ENCODE data around the gene LARP4B. TPM values are rescaled to one million over a fixed set of nuclear protein-coding genes. Genes with fewer than 3 reads are reported as not detected.

Gene LARP4B
- polyA plus RNA-seq, 4 donors: 12.4 to 52.6 (median 21.2) TPM

DNA sequence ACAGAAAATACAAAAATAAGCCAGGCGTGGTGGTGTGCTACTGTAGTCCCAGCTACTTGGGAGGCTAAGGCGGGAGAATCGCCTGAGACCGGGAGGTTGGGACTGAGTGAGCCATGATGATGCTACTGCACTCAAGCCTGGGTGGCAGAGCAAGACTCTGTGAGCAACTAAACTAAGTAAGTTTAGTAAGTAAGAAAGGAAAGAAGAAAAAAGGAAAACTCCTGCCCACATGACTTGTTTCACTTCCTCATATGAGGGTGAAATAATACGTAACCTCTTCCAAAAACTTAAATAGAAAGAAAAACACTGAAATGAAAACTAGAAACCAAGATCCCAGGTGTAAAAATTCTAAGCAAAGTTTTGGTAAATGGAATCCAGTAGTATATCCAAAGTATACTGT lies 79.6 kb downstream of the LARP4B start:
- H3K27ac ChIP-seq (ENCODE audit: low read depth in 1 of 3, low read length in 2 of 3): no peak overlapping the region
- FAIRE-seq: no peak
- no peaks in the 10 kb centered on the region for H3K27me3 ChIP-seq (ENCODE audit: control insufficient read depth in 3 of 3, insufficient read depth in 3 of 3, low read length in 3 of 3)
- H3K4me1 ChIP-seq (ENCODE audit: control insufficient read depth in 3 of 3, insufficient read depth in 2 of 3, low read depth in 1 of 3, low read length in 2 of 3): peaks cover 0 to 12% (median 2%) of the 10 kb centered on the region in 3 donors
- 88 to 99% (median 90%) methylated on average over 5 of the region's 5 CpGs for WGBS, 3 donors
- H3K9me3 ChIP-seq (ENCODE audit: control insufficient read depth in 2 of 2, insufficient read depth in 1 of 2, low read depth in 1 of 2, low read length in 1 of 2): peaks cover 0 to 4% of the 10 kb centered on the region in 2 donors
- H3K4me3 ChIP-seq (ENCODE audit: low read depth in 1 of 3, low read length in 3 of 3): no peak overlapping the region
- no peak for DNase-seq
- peaks cover 0 to 28% (median 10%) of the 10 kb centered on the region in 3 donors for H3K36me3 ChIP-seq (ENCODE audit: control insufficient read depth in 3 of 3, insufficient read depth in 2 of 3, low read depth in 1 of 3, low read length in 3 of 3)

DNA sequence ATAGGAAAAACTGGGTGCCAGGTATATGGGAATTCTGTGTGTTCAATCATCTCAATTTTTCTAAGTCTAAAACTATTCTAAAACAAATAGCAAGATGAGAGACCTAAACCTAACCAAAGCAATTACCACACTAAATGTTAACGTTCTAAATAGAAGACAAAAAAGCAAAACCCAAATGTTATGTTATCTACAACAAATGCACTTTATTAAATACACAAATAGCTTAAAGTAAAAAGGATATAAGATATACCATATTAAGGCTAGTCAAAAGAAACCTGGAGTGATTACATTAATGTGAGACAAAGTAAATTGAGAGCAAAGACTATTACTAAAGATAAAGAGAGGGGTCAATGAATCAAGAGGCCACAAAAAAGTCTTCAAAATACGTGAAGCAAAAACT lies 81.4 kb downstream of the LARP4B start:
- 96 to 97% (median 96%) methylated on average over 2 of the region's 2 CpGs for WGBS, 3 donors
- peaks cover 2 to 32% (median 5%) of the 10 kb centered on the region in 3 donors for H3K36me3 ChIP-seq (ENCODE audit: control insufficient read depth in 3 of 3, insufficient read depth in 2 of 3, low read depth in 1 of 3, low read length in 3 of 3)
- H3K4me3 ChIP-seq (ENCODE audit: low read depth in 1 of 3, low read length in 3 of 3): no peak overlapping the region
- peaks cover 0 to 24% (median 5%) of the 10 kb centered on the region in 3 donors for H3K4me1 ChIP-seq (ENCODE audit: control insufficient read depth in 3 of 3, insufficient read depth in 2 of 3, low read depth in 1 of 3, low read length in 2 of 3)
- H3K27ac ChIP-seq (ENCODE audit: low read depth in 1 of 3, low read length in 2 of 3): no peak overlapping the region
- FAIRE-seq (no peak), DNase-seq (no peak)
- peaks cover 0 to 4% of the 10 kb centered on the region in 2 donors for H3K9me3 ChIP-seq (ENCODE audit: control insufficient read depth in 2 of 2, insufficient read depth in 1 of 2, low read depth in 1 of 2, low read length in 1 of 2)
- H3K27me3 ChIP-seq (ENCODE audit: control insufficient read depth in 3 of 3, insufficient read depth in 3 of 3, low read length in 3 of 3): no peaks in the 10 kb centered on the region

DNA sequence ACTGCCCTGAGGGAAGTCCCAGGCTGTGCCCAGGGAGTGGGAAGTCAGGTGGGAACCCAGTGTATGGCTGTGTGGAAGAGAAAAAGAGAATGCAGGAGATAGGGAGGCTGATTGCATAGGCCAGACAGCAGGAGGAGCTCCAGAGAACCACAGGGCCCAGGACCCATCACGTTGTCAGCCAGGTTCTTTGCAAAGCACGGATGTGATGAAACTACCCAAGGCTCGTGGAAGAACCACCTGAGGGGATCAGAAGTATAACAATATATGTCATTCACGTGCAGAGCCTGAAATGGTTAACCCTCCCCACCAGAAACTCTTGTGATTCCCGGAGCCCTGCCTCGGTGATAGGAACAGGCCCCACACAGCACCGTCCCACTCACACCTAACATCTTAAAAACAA lies 83.6 kb downstream of the LARP4B start:
- peaks cover 4 to 43% (median 9%) of the 10 kb centered on the region in 3 donors for H3K36me3 ChIP-seq (ENCODE audit: control insufficient read depth in 3 of 3, insufficient read depth in 2 of 3, low read depth in 1 of 3, low read length in 3 of 3)
- 86 to 93% (median 88%) methylated on average over 7 of the region's 7 CpGs for WGBS, 3 donors

DNA sequence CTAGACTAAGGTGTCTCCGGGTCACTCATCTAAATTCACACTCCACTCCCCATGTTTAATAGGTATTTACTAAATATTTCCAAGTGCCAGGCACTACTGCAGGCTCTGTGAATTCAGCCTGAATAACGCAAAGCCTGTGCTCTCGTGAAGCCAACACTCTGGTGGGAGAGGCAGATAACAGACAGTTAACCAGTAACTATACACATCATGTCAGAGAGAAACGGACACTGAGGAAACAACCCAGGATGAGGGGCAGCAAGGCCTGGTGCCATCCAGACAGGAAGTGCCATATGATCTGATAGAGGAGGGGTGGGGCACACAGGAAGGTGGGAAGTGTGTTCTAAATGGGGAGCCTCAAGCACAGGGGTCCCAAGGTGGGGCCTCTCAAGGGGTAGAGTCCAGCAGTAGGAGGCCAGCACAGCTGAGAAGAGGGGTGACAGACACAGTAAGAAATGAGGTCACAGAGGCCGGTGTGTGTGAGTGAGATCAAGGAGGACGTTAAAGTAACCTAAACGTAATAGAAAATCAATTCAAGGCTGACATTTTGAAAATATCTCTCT lies 85.3 kb downstream of the LARP4B start:
- Histone ChIP-seq H3K36me3 (ENCODE audit: control insufficient read depth in 3 of 3, insufficient read depth in 2 of 3, low read depth in 1 of 3, low read length in 3 of 3) (peaks cover 11 to 50% (median 11%) of the 10 kb centered on the region in 3 donors), H3K27ac (ENCODE audit: low read depth in 1 of 3, low read length in 2 of 3) (peak overlapping the region in 1 of 3 donors; percentile 82), H3K4me3 (ENCODE audit: low read depth in 1 of 3, low read length in 3 of 3) (no peak overlapping the region), H3K4me1 (ENCODE audit: control insufficient read depth in 3 of 3, insufficient read depth in 2 of 3, low read depth in 1 of 3, low read length in 2 of 3) (peaks cover 0 to 19% (median 5%) of the 10 kb centered on the region in 3 donors), H3K27me3 (ENCODE audit: control insufficient read depth in 3 of 3, insufficient read depth in 3 of 3, low read length in 3 of 3) (no peaks in the 10 kb centered on the region), H3K9me3 (ENCODE audit: control insufficient read depth in 2 of 2, insufficient read depth in 1 of 2, low read depth in 1 of 2, low read length in 1 of 2) (peaks cover 0 to 3% of the 10 kb centered on the region in 2 donors)
- 78 to 85% (median 81%) methylated on average over 7 of the region's 7 CpGs for WGBS, 3 donors
- no peak for FAIRE-seq
- peak in 1 of 2 donors; percentile 72 for DNase-seq

More for the DNA sequence above, 83.6 kb downstream of the LARP4B start:
- Histone ChIP-seq H3K27ac (ENCODE audit: low read depth in 1 of 3, low read length in 2 of 3) (no peak overlapping the region), H3K4me1 (ENCODE audit: control insufficient read depth in 3 of 3, insufficient read depth in 2 of 3, low read depth in 1 of 3, low read length in 2 of 3) (peaks cover 0 to 19% (median 5%) of the 10 kb centered on the region in 3 donors), H3K27me3 (ENCODE audit: control insufficient read depth in 3 of 3, insufficient read depth in 3 of 3, low read length in 3 of 3) (no peaks in the 10 kb centered on the region), H3K9me3 (ENCODE audit: control insufficient read depth in 2 of 2, insufficient read depth in 1 of 2, low read depth in 1 of 2, low read length in 1 of 2) (peaks cover 0 to 4% of the 10 kb centered on the region in 2 donors), H3K4me3 (ENCODE audit: low read depth in 1 of 3, low read length in 3 of 3) (no peak overlapping the region)
- DNase-seq (no peak), FAIRE-seq (no peak)

DNA sequence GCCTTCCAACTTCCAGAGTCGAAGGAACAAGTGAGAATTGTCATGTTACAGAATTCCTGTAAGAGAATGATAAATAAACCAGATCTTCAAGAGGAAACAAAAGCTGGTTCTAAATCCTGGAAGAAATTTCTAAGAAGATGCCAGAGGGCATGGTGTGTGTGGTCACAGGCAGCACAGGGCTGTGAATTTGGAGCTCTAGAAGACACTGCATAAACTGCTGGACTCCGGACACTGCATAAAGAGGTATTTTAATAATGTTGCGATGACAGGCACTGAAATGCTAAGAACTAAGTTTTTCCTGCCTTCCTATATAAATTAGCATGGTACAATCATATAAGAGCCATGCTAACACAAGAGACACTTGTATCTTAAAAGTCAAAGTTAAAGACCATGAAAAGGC lies 86.0 kb downstream of the LARP4B start:
- FAIRE-seq: no peak
- H3K36me3 ChIP-seq (ENCODE audit: control insufficient read depth in 3 of 3, insufficient read depth in 2 of 3, low read depth in 1 of 3, low read length in 3 of 3): peaks cover 11 to 53% (median 14%) of the 10 kb centered on the region in 3 donors
- DNase-seq: no peak
- H3K4me1 ChIP-seq (ENCODE audit: control insufficient read depth in 3 of 3, insufficient read depth in 2 of 3, low read depth in 1 of 3, low read length in 2 of 3): peaks cover 0 to 19% (median 5%) of the 10 kb centered on the region in 3 donors
- H3K27me3 ChIP-seq (ENCODE audit: control insufficient read depth in 3 of 3, insufficient read depth in 3 of 3, low read length in 3 of 3): no peaks in the 10 kb centered on the region
- H3K4me3 ChIP-seq (ENCODE audit: low read depth in 1 of 3, low read length in 3 of 3): no peak overlapping the region
- WGBS, 3 donors: 87 to 92% (median 91%) methylated on average over 3 of the region's 3 CpGs
- H3K27ac ChIP-seq (ENCODE audit: low read depth in 1 of 3, low read length in 2 of 3): peak overlapping the region in 1 of 3 donors; percentile 82
- H3K9me3 ChIP-seq (ENCODE audit: control insufficient read depth in 2 of 2, insufficient read depth in 1 of 2, low read depth in 1 of 2, low read length in 1 of 2): no peaks in the 10 kb centered on the region

DNA sequence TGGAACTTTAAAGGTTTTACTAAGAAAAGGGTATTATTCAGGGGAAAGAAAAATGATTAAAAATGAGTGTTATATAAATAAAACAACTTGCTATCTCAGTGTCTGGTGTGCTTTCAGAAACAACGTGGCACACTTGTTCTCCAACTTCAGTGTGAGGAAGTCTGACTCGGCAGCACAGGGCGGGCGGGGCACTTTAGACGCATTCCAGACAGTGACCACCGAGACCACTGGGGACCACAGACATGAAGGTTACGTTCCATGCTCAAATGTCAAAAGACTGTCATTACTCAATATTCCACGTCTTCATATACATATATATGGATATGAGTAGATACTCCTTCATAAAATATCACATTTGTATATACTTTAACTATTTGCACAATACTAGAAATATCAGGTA lies 87.0 kb downstream of the LARP4B start:
- no peak for FAIRE-seq
- WGBS, 3 donors: 76 to 94% (median 87%) methylated on average over 8 of the region's 8 CpGs
- H3K4me3 ChIP-seq (ENCODE audit: low read depth in 1 of 3, low read length in 3 of 3): no peak overlapping the region

DNA sequence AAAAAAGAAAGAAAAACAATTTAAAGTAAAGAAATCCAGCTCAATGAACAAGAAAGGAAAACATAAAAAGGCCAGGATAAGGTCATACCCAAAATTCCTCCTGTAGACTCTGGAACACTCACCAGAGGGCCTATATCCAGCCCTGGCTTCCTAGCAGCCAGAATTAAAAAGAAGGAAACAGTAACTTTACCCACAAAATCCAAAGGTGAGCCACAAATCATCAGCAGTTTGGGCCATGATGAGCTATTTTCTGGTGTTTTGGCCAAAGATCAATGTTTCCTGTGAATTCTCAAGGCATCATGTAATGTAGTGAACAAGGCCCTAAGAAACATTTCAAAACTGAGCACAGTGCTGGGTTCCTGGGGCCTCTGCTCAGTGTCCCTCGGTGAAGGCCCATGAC lies 87.8 kb downstream of the LARP4B start:
- Histone ChIP-seq H3K36me3 (ENCODE audit: control insufficient read depth in 3 of 3, insufficient read depth in 2 of 3, low read depth in 1 of 3, low read length in 3 of 3) (peaks cover 14 to 62% (median 19%) of the 10 kb centered on the region in 3 donors), H3K27me3 (ENCODE audit: control insufficient read depth in 3 of 3, insufficient read depth in 3 of 3, low read length in 3 of 3) (no peaks in the 10 kb centered on the region), H3K4me3 (ENCODE audit: low read depth in 1 of 3, low read length in 3 of 3) (no peak overlapping the region), H3K9me3 (ENCODE audit: control insufficient read depth in 2 of 2, insufficient read depth in 1 of 2, low read depth in 1 of 2, low read length in 1 of 2) (no peaks in the 10 kb centered on the region), H3K27ac (ENCODE audit: low read depth in 1 of 3, low read length in 2 of 3) (no peak overlapping the region), H3K4me1 (ENCODE audit: control insufficient read depth in 3 of 3, insufficient read depth in 2 of 3, low read depth in 1 of 3, low read length in 2 of 3) (peaks cover 0 to 19% (median 5%) of the 10 kb centered on the region in 3 donors)
- FAIRE-seq (no peak), DNase-seq (no peak)
- WGBS, 3 donors: 97 to 100% (median 100%) methylated on average over 1 of the region's 1 CpG

More for the DNA sequence above, 87.0 kb downstream of the LARP4B start:
- no peaks in the 10 kb centered on the region for H3K9me3 ChIP-seq (ENCODE audit: control insufficient read depth in 2 of 2, insufficient read depth in 1 of 2, low read depth in 1 of 2, low read length in 1 of 2)
- DNase-seq: no peak
- H3K27me3 ChIP-seq (ENCODE audit: control insufficient read depth in 3 of 3, insufficient read depth in 3 of 3, low read length in 3 of 3): no peaks in the 10 kb centered on the region
- H3K36me3 ChIP-seq (ENCODE audit: control insufficient read depth in 3 of 3, insufficient read depth in 2 of 3, low read depth in 1 of 3, low read length in 3 of 3): peaks cover 14 to 59% (median 17%) of the 10 kb centered on the region in 3 donors
- H3K4me1 ChIP-seq (ENCODE audit: control insufficient read depth in 3 of 3, insufficient read depth in 2 of 3, low read depth in 1 of 3, low read length in 2 of 3): peaks cover 0 to 19% (median 5%) of the 10 kb centered on the region in 3 donors
- H3K27ac ChIP-seq (ENCODE audit: low read depth in 1 of 3, low read length in 2 of 3): no peak overlapping the region

DNA sequence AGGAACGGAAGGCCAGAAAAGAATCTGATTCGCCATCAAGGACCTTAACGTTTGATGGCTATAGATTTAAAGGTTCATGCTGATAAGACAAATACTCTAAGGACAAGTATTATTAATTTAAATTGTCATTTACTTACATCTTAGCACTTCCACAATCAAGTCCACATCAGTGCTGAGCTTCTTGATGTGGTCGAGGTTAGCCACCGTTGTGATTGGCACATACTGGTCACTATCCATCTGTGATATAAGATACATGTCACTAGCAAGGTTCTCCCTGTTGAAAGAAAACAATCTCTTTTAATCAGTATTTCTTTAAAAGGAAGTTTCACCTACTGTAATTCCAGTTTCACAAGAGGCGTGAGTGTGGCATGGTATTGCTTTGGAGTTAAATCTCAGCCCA lies 88.7 kb downstream of the LARP4B start:
- FAIRE-seq (no peak), DNase-seq (no peak)
- H3K36me3 ChIP-seq (ENCODE audit: control insufficient read depth in 3 of 3, insufficient read depth in 2 of 3, low read depth in 1 of 3, low read length in 3 of 3): peaks cover 14 to 59% (median 20%) of the 10 kb centered on the region in 3 donors
- WGBS, 3 donors: 88 to 93% (median 93%) methylated on average over 6 of the region's 6 CpGs
- no peak overlapping the region for H3K27ac ChIP-seq (ENCODE audit: low read depth in 1 of 3, low read length in 2 of 3)
- peaks cover 0 to 19% (median 5%) of the 10 kb centered on the region in 3 donors for H3K4me1 ChIP-seq (ENCODE audit: control insufficient read depth in 3 of 3, insufficient read depth in 2 of 3, low read depth in 1 of 3, low read length in 2 of 3)
- H3K9me3 ChIP-seq (ENCODE audit: control insufficient read depth in 2 of 2, insufficient read depth in 1 of 2, low read depth in 1 of 2, low read length in 1 of 2): no peaks in the 10 kb centered on the region
- no peaks in the 10 kb centered on the region for H3K27me3 ChIP-seq (ENCODE audit: control insufficient read depth in 3 of 3, insufficient read depth in 3 of 3, low read length in 3 of 3)
- H3K4me3 ChIP-seq (ENCODE audit: low read depth in 1 of 3, low read length in 3 of 3): no peak overlapping the region
